Measurements from ENCODE around the gene ESD.

DNA sequence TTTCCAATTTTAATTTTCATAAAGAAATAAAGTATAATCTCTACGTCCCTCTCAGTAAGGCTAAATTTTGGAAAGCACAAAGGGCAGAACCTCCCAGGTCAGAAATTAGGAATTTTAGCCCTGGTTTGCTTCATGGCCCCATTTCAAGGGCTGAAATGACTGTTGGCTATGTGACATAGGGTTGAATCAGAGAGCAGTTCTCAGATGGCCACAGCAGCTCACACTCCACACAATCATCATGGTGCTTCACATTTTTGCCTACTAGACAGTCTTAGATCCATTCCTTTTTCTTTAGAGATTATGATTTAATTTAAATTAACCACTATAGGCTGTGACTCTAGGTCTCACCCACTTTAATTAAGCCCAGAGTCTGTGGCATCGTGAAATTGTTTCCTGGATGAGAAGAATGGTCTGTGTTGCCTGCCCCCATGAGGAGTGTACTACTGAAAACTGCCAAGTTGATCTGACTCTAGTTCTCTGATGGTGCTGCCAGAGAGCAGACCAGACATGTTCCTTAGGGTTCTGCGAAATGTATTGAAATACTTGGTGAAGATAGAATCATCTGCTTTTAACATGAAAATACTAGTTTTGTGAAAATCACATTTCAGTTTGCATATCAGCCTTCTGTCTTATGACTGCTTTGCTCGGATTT, 57.4 kb downstream of the ESD start:
- TF ChIP-seq, protein P1, sequence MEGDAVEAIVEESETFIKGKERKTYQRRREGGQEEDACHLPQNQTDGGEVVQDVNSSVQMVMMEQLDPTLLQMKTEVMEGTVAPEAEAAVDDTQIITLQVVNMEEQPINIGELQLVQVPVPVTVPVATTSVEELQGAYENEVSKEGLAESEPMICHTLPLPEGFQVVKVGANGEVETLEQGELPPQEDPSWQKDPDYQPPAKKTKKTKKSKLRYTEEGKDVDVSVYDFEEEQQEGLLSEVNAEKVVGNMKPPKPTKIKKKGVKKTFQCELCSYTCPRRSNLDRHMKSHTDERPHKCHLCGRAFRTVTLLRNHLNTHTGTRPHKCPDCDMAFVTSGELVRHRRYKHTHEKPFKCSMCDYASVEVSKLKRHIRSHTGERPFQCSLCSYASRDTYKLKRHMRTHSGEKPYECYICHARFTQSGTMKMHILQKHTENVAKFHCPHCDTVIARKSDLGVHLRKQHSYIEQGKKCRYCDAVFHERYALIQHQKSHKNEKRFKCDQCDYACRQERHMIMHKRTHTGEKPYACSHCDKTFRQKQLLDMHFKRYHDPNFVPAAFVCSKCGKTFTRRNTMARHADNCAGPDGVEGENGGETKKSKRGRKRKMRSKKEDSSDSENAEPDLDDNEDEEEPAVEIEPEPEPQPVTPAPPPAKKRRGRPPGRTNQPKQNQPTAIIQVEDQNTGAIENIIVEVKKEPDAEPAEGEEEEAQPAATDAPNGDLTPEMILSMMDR (IDR thresholded peaks at IDR 0.05): no peak
- no peak for TF ChIP-seq POLR2A (IDR thresholded peaks at IDR 0.05)
